ENCODE results near the gene TARP.

Gene TARP

DNA sequence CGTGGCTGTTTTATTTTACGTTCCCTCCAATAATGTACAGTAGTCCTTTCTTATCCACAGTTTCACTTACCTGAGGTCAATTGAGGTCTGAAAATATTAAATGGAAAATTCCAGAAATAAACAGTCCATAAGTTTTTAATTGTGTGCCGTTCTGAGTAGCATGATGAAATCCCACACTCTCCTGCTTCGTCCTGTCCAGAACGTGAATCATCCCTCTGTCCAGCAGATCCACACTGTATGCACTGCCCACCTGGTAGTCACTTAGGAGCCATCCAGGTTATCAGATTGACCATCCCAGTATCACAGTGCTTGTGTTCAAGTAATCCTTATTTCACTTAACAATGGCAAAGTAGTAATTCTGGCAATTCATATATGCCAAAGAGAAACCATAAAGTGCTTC lies 49.0 kb downstream of the TARP start:
- TF ChIP-seq, protein P1, sequence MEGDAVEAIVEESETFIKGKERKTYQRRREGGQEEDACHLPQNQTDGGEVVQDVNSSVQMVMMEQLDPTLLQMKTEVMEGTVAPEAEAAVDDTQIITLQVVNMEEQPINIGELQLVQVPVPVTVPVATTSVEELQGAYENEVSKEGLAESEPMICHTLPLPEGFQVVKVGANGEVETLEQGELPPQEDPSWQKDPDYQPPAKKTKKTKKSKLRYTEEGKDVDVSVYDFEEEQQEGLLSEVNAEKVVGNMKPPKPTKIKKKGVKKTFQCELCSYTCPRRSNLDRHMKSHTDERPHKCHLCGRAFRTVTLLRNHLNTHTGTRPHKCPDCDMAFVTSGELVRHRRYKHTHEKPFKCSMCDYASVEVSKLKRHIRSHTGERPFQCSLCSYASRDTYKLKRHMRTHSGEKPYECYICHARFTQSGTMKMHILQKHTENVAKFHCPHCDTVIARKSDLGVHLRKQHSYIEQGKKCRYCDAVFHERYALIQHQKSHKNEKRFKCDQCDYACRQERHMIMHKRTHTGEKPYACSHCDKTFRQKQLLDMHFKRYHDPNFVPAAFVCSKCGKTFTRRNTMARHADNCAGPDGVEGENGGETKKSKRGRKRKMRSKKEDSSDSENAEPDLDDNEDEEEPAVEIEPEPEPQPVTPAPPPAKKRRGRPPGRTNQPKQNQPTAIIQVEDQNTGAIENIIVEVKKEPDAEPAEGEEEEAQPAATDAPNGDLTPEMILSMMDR (IDR thresholded peaks at IDR 0.05; ENCODE audit: control extremely low read depth, extremely low read depth, low read depth, missing control alignments) = no peak
- POLR2A ChIA-PET = no interaction called here
- CTCF ChIA-PET = interaction anchor here (0.7 to 6.8 kb wide), 3 partner anchors 9 to 294 kb away, joined by 3 to 35 read pairs (median 10); no protein-coding TSS in a partner anchor
- no peak for DNase-seq (ENCODE audit: extremely low spot score)

DNA sequence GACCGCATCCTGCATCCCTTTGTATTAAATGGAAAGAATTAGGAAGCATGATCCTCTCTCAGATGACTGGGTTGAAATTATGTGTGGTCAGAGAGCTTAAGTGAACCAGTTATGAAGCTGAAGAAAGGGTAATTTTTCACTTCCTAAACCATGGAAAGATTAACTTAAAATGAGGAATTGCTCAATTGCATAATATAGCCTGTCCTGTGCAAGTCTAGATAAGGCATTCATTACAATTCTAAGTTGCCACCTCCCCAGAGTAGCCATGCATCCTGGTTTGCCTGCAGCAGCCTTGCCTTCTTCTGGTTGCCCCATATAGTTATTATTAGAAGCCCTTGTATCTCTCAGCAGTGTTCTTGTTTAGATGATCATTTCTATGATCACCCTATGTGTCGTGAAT lies 50.1 kb downstream of the TARP start:
- DNase-seq (ENCODE audit: extremely low spot score) = no peak
- POLR2A ChIA-PET = no interaction called here
- TF ChIP-seq, protein P1 (IDR thresholded peaks at IDR 0.05; ENCODE audit: control extremely low read depth, extremely low read depth, low read depth, missing control alignments) = no peak
- CTCF ChIA-PET = interaction anchor here (0.7 to 6.9 kb wide), 28 partner anchors 8 to 306 kb away, joined by 3 to 102 read pairs (median 4); partner anchors contain the start of gene SFRP4

DNA sequence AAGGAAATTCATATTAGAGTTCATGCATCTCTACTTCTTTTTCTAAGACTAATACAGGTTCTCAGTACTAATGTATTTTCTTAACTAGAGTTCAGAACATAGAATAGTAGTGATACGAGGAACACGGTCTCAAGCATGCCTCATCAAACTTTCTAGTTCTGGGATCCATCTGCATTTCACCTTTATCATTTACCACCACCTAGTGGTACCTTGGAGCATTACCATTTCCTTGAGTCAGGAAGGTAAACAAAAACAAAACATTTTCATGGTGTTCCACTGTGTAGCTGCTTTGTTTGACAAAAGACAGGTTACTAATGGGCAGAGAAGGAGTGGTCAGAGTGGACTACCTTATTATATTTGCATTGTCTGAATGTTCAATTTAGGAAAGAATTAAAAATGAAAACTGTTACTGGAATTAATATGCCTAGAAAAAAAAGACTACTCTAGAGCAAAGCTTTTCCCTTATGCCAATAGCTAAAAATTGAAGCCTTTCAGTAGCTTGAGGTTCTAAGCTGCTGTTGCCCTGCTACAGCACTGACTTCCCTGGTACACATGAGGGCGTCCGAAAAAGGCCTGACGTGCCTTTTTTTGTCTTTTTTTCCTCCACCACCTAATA lies 50.8 kb downstream of the TARP start:
- TF ChIP-seq, protein P1 (IDR thresholded peaks at IDR 0.05; ENCODE audit: control extremely low read depth, extremely low read depth, low read depth, missing control alignments) = peak; percentile 76
- DNase-seq (ENCODE audit: extremely low spot score) = peak; percentile 55
- ChIA-PET POLR2A (no interaction called here), CTCF (interaction anchor here (0.7 to 6.9 kb wide), 31 partner anchors 10 to 321 kb away, joined by 3 to 102 read pairs (median 4); partner anchors contain the start of gene SFRP4)

DNA sequence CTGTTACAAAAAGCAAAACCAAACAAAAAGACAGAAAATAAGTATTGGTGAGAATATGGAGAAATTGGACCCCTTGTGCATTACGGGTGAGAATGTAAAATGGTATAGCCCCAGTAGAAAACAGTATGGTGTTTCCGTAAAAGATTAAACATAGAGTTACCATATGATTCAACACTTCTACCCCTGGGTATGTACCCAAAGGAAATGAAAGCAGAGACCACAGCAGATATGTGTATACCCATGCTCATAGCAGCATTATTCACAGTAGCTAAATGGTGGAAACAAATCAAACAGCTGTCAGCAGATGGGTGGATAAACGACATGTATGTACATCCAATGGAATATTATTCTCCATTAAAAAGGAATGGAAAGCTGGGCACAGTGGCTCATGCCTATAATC lies 53.0 kb downstream of the TARP start:
- CTCF ChIA-PET = interaction anchor here (0.7 to 6.9 kb wide), 14 partner anchors 9 to 304 kb away, joined by 3 to 102 read pairs (median 8); partner anchors contain the start of gene SFRP4
- DNase-seq (ENCODE audit: extremely low spot score) = no peak
- POLR2A ChIA-PET = no interaction called here
- TF ChIP-seq, protein P1 (IDR thresholded peaks at IDR 0.05; ENCODE audit: control extremely low read depth, extremely low read depth, low read depth, missing control alignments) = no peak

DNA sequence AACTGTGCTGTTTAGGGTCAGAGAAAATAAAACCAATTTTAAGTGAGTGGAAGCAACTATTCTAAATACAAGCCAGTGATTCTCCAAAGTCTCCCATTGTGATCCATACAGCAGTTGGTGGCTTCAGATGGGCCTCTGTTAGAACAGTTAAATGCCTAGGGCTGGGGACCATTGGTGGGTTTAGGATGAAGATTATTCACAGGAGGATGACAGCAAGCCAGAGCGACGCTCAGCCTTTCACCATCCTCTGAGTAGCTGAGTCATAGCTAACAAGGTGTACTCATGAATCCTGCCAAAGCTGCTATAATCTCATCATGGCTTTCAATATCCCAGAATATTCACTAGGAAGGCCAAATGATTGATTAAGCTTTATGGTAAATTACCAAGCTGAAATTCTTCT lies 55.8 kb downstream of the TARP start:
- DNase-seq (ENCODE audit: extremely low spot score) = no peak
- ChIA-PET POLR2A (no interaction called here), CTCF (interaction anchor here (0.9 to 6.9 kb wide), 12 partner anchors 10 to 150 kb away, joined by 3 to 103 read pairs (median 20); no protein-coding TSS in a partner anchor)
- TF ChIP-seq, protein P1 (IDR thresholded peaks at IDR 0.05; ENCODE audit: control extremely low read depth, extremely low read depth, low read depth, missing control alignments) = no peak

DNA sequence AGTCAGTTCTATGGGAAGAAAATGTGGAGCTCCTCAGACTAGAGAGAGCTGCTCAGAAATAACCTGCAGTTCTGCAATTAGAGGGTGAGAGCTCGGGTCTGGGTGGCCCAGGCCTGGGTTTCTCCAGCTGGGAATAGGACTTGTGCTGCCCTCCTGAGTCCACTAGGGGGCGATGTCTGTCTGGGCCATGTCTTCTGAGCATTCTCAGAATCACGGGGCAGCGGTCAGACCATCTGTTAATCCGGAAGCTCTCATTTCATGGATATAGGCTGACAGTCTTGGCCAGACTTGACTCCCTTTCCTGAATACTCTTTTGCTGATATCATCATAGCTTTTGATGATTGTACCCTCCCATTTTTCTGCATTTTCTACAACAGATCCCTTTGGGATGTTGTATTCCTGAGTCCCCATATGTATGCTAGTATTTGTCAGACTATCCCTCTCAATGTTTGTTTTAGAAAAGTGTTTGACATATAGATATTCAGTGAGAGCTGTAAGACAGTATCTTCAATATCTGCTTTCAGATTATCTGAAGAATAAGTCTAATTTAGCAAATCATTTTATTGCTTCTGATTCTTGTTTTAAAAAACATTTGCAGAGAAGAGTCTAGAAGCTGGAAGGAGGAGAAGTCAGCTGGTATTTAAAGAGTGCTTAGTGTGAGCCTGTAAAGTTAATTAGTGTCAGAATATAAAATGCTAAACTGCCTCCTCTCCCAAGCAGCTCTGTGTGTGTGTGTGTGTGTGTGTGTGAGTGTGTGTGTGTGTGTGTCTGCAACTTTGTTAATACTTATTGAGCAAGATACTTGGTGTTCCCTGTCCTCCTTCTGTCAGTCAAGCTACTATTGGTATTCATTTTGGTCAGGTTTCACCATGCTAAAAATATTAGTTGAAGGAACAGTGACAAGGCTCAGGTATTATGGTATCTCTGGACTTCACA lies 57.4 kb downstream of the TARP start:
- DNase-seq (ENCODE audit: extremely low spot score) = peak; percentile 79
- TF ChIP-seq, protein P1 (IDR thresholded peaks at IDR 0.05; ENCODE audit: control extremely low read depth, extremely low read depth, low read depth, missing control alignments) = peak; percentile 86
- CTCF ChIA-PET = interaction anchor here (0.6 to 4.9 kb wide), 72 partner anchors 8 to 660 kb away, joined by 3 to 103 read pairs (median 6); partner anchors contain the start of genes STARD3NL and TARP
- POLR2A ChIA-PET = no interaction called here

All from GM10248 (cell line).